K562 (cell line): Measurements from ENCODE around the gene CSTB. TPM values are rescaled to one million over a fixed set of nuclear protein-coding genes. Genes with fewer than 3 reads are reported as not detected.

Experiments used
- BCLAF1 ChIP-seq, 2 experiments: fragments of 450-650 bp in 1 of 2; IDR thresholded peaks; 2 replicates each; pipeline ENCODE4 v1.6.1; 2011 to 2017; ENCODE audit warnings: low read depth in 2 of 2, antibody characterized with exemption in 1 of 2, borderline replicate concordance in 1 of 2, low read length in 1 of 2, mild to moderate bottlenecking in 1 of 2, mixed read lengths in 1 of 2; ENCODE audit not compliant: control insufficient read depth in 1 of 2
- ETS1 ChIP-seq: conservative IDR thresholded peaks from 2 replicates; pipeline ENCODE4 v1.6.1; 2011; ENCODE audit warnings: low read depth, mild to moderate bottlenecking, low read length; ENCODE audit not compliant: control insufficient read depth
- GATAD2B ChIP-seq: fragments of 450-650 bp; IDR thresholded peaks from 2 replicates; pipeline ENCODE4 v1.6.1; 2017; ENCODE audit warnings: mild to moderate bottlenecking, borderline replicate concordance
- MEIS2 ChIP-seq: fragments of 450-650 bp; IDR thresholded peaks from 2 replicates; pipeline ENCODE4 v1.6.1; 2014; ENCODE audit warnings: mild to moderate bottlenecking; ENCODE audit not compliant: partially characterized antibody
- NFE2 ChIP-seq: IDR thresholded peaks from 2 replicates; pipeline ENCODE4 v1.6.1; 2014; ENCODE audit warnings: antibody characterized with exemption, low read depth
- POLR2B ChIP-seq: fragments of 450-650 bp; IDR thresholded peaks from 2 replicates; pipeline ENCODE4 v1.6.1; 2018; ENCODE audit warnings: low read depth; ENCODE audit not compliant: partially characterized antibody
- RHOXF2B ChIP-seq: fragments of 250-450 bp; sonication (Bioruptor Pico); conservative IDR thresholded peaks from 2 replicates; pipeline ENCODE4 v1.5.1; 2021
- SRSF1 ChIP-seq: fragments of 200-400 bp; formaldehyde crosslinking; IDR thresholded peaks from 2 replicates; pipeline ENCODE4 v1.6.1; 2017; ENCODE audit warnings: mild to moderate bottlenecking, low read depth, low read length, moderate library complexity
- STAT5A ChIP-seq: IDR thresholded peaks from 2 replicates; pipeline ENCODE4 v1.6.1; 2012; ENCODE audit warnings: low read length, inconsistent platforms, borderline replicate concordance
- TSHZ1 ChIP-seq: fragments of 250-450 bp; sonication (Bioruptor Pico); IDR thresholded peaks from 2 replicates; pipeline ENCODE4 v1.4.0; 2020; ENCODE audit warnings: mild to moderate bottlenecking, moderate library complexity
- ZNF609 ChIP-seq: sonication (generic); formaldehyde crosslinking; IDR thresholded peaks from 2 replicates; pipeline ENCODE4 v1.8.1; 2023; ENCODE audit warnings: missing genetic modification reagents, mild to moderate bottlenecking, borderline replicate concordance
- ZNF644 ChIP-seq: fragments of 200-800 bp; sonication (Bioruptor generic); IDR thresholded peaks from 2 replicates; pipeline ENCODE4 v1.6.1; 2016; ENCODE audit warnings: low read depth, missing genetic modification characterization, missing compliant biosample characterization
- ZSCAN32 ChIP-seq: fragments of 450-650 bp; formaldehyde crosslinking; IDR thresholded peaks from 2 replicates; pipeline ENCODE4 v1.4.0; 2020; ENCODE audit warnings: mild to moderate bottlenecking, moderate library complexity
- polyA plus RNA-seq, 8 experiments: library from polyadenylated mRNA; depleted of rRNA in 4 of 8; stranded (reverse) in 5 of 8; unstranded in 3 of 8; fragments of >200 nt; fragmentation: Nextera tagmentation in 2 of 8; fragmentation: Illumina TruSeq in 1 of 8; extraction: Ambion mirVana in 2 of 8; extraction: Trizol in 1 of 8; gene quantifications; 2 replicates each; pipeline versions ENCODE4 v1.2.1 to v1.2.3, GENCODE V29; 2011 to 2014; ENCODE audit warnings: inconsistent platforms in 1 of 8, missing spikeins in 1 of 8
- total RNA-seq, 7 experiments: library from RNA; depleted of rRNA in 6 of 7; stranded (reverse); fragments of >200 nt in 6 of 7; fragmentation: Illumina TruSeq in 2 of 7; extraction: Trizol in 2 of 7; gene quantifications; 2 replicates each; pipeline versions ENCODE4 v1.2.1 to v1.2.3, GENCODE V29; 2011 to 2021; ENCODE audit warnings: low replicate concordance in 1 of 7

CSTB gene
- total and polyA plus RNA-seq, 9 of the 15 experiments (the other 6 are each of a cell fraction or from before 2014, with no cell fraction given), result 12.4 to 65.0 (median 31.7) TPM

- TF ChIP-seq ZNF609 (CRISPR knock-in tag) (peak; percentile 91; the same call in 1 of the 2 replicates), POLR2B (peak; percentile 92), RHOXF2B (CRISPR knock-in tag) (no peak), STAT5A (no peak), ETS1 (peak; percentile 98), SRSF1 (no peak), TSHZ1 (CRISPR knock-in tag) (no peak), MEIS2 (peak; percentile 97), ZSCAN32 (CRISPR knock-in tag) (no peak), NFE2 (peak; percentile 33; the same call in 1 of the 2 replicates), GATAD2B (peak; percentile 78; the same call in 1 of the 2 replicates), BCLAF1 (IDR thresholded peaks at IDR 0.05; ENCODE audit: borderline replicate concordance in 1 of 2, control insufficient read depth in 1 of 2, low read depth in 2 of 2, low read length in 1 of 2) (0 out of 4 replicates have a peak, but pooled peaks of 1 of the 2 experiments have one; percentile 15), ZNF644 (tag) (no peak)
These were observed 13.3 kb upstream of the CSTB start, which contains the start of gene RRP1 (continued) for GRCh38 chr21:43789276-43790009.
